Prostate gland (tissue), 2 donors: ENCODE data around the gene SNRK. TPM values are rescaled to one million over a fixed set of nuclear protein-coding genes. Genes with fewer than 3 reads are reported as not detected.
A peak's percentile ranks its signal among the peaks of the same experiment; 100 is the strongest.

Experiments
- DNase-seq: peaks from one replicate; pipeline ENCODE4 v3.0.0-alpha.2; 2019; ENCODE audit warnings: low spot score
- H3K27ac ChIP-seq, 2 donors: fragments of 200-600 bp; sonication (generic); 2 replicates each; pipeline ENCODE4 v1.5.1; 2017 to 2019
- H3K27me3 ChIP-seq: fragments of 200-600 bp; sonication (generic); replicated peaks from 2 replicates; pipeline ENCODE4 v1.5.1; 2019; ENCODE audit not compliant: insufficient read depth
- H3K36me3 ChIP-seq, 2 donors: fragments of 200-600 bp; sonication (generic); 1 replicate in 1 of 2; 2 replicates in 1 of 2; pipeline versions ENCODE4 v1.5.1 to v1.8.1; 2017 to 2019
- H3K4me1 ChIP-seq: fragments of 200-600 bp; sonication (generic); replicated peaks from 2 replicates; pipeline ENCODE4 v1.5.1; 2019
- H3K4me3 ChIP-seq, 2 donors: fragments of 200-600 bp; sonication (generic); 2 replicates each; pipeline ENCODE4 v1.5.1; 2017 to 2019
- H3K9me3 ChIP-seq: fragments of 200-600 bp; sonication (generic); 2 replicates; pipeline ENCODE4 v1.5.1; 2017
- POLR2A ChIP-seq: fragments of 450-650 bp; IDR thresholded peaks from one replicate; pipeline ENCODE4 v1.6.1; 2016; ENCODE audit warnings: antibody characterized with exemption, mild to moderate bottlenecking
- POLR2AphosphoS5 ChIP-seq: sonication (generic); formaldehyde crosslinking; IDR thresholded peaks from one replicate; pipeline ENCODE4 v1.6.1; 2017; ENCODE audit warnings: antibody characterized with exemption
- WGBS: methylation state at CpG from one replicate; pipeline ENCODE4 v1.1.5; 2018; 5-methylcytosine and 5-hydroxymethylcytosine counted together
- intact Hi-C: fragments of 100-400 bp; cut with DNase I; formaldehyde crosslinking; loops from one replicate; pipeline ENCODE4 v1.14.2; 2022
- total RNA-seq, 2 donors: library from RNA; depleted of rRNA; stranded (reverse); fragments of >200 nt; gene quantifications; one replicate each; pipeline ENCODE4 v1.1.0, GENCODE V29; 2016
- TF ChIP-seq, protein P1 (sequence below), 4 experiments: fragments of 200-600 bp in 2 of 4; fragments of 450-650 bp in 2 of 4; sonication (generic) in 2 of 4; IDR thresholded peaks; 1 replicate in 3 of 4; 2 replicates in 1 of 4; pipeline ENCODE4 v1.5.1; 2016 to 2019; ENCODE audit warnings: antibody characterized with exemption in 4 of 4, mild to moderate bottlenecking in 2 of 4, moderate library complexity in 2 of 4

SNRK gene
- total RNA-seq, 2 donors from 2014 or later: 18.9 to 38.1 TPM

DNA sequence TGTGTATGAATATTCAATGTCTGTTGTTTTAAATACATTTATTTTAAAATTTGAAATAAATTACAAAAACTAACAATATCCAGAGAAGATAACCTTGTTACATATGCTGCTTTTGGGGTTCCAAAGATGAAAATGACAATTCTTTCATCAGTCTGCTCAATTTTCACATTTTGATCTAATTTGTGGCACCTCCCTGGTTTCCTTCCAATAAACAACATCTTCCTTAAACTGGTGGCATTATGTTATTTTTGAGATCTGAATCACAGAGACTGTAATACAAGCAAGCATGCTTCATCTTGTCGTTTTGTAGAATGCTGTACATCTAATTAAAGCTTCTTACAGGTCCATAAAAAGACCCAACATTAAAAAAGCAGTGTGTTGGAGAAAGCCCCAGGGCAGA is 2.2 kb upstream of the SNRK start:
- Histone ChIP-seq H3K27ac (no peak overlapping the region), H3K4me3 (no peak overlapping the region), H3K27me3 (no peaks in the 10 kb centered on the region), H3K9me3 (no peaks in the 10 kb centered on the region), H3K36me3 (no peaks in the 10 kb centered on the region), H3K4me1 (no peaks in the 10 kb centered on the region)
- 31% methylated on average over 1 of the region's 1 CpG for WGBS
- DNase-seq: no peak
- TF ChIP-seq POLR2A: no peak
- TF ChIP-seq, protein P1, sequence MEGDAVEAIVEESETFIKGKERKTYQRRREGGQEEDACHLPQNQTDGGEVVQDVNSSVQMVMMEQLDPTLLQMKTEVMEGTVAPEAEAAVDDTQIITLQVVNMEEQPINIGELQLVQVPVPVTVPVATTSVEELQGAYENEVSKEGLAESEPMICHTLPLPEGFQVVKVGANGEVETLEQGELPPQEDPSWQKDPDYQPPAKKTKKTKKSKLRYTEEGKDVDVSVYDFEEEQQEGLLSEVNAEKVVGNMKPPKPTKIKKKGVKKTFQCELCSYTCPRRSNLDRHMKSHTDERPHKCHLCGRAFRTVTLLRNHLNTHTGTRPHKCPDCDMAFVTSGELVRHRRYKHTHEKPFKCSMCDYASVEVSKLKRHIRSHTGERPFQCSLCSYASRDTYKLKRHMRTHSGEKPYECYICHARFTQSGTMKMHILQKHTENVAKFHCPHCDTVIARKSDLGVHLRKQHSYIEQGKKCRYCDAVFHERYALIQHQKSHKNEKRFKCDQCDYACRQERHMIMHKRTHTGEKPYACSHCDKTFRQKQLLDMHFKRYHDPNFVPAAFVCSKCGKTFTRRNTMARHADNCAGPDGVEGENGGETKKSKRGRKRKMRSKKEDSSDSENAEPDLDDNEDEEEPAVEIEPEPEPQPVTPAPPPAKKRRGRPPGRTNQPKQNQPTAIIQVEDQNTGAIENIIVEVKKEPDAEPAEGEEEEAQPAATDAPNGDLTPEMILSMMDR (IDR thresholded peaks at IDR 0.05): no peak
- no peak for TF ChIP-seq POLR2AphosphoS5
- intact Hi-C loops: loop anchor here (10.0 kb wide), 3 partner anchors 119 to 299 kb away; partner anchors contain the start of gene POMGNT2

DNA sequence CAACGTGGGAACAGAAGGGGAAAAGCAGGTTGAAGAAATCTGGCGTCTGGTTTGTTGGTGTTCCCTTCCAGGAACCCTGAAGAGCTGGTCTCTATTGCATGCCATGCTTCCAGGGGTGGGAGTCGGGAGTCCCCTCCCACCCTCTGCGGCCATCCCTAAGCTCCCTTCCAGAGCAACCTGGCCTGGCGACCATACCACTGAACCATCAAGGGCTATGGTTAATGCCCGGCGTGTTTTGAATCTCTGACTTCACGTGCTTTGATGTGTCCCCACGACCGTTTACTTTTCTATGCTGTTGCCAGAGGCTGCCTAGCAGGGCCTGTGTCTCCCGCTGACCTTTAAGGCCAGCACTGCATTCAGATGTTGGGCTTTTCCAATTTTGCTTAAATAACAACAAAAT is 696 bp upstream of the SNRK start:
- H3K27ac ChIP-seq: peak overlapping the region in 1 of 2 donors; percentile 68
- intact Hi-C loops: loop anchor here (10.0 kb wide), 3 partner anchors 121 to 301 kb away; partner anchors contain the start of gene POMGNT2
- no peak for DNase-seq
- H3K4me3 ChIP-seq: peak overlapping the region; percentile 54 to 65
- H3K9me3 ChIP-seq: no peaks in the 10 kb centered on the region
- H3K4me1 ChIP-seq: no peaks in the 10 kb centered on the region
- H3K36me3 ChIP-seq: no peaks in the 10 kb centered on the region
- TF ChIP-seq POLR2AphosphoS5: no peak
- TF ChIP-seq, protein P1 (IDR thresholded peaks at IDR 0.05): no peak
- no peak for TF ChIP-seq POLR2A
- 68% methylated on average over 11 of the region's 11 CpGs for WGBS
- H3K27me3 ChIP-seq: no peaks in the 10 kb centered on the region

- Histone ChIP-seq H3K4me3 (peak overlapping the region; percentile 54 to 65), H3K36me3 (no peaks in the 10 kb centered on the region), H3K27me3 (no peaks in the 10 kb centered on the region), H3K9me3 (no peaks in the 10 kb centered on the region), H3K27ac (peak overlapping the region; percentile 68 to 88), H3K4me1 (no peaks in the 10 kb centered on the region)
- intact Hi-C loops: loop anchor here (10.0 kb wide), 3 partner anchors 122 to 302 kb away; partner anchors contain the start of gene POMGNT2
- no peak for DNase-seq
- 1% methylated on average over 35 of the region's 54 CpGs for WGBS
- TF ChIP-seq POLR2AphosphoS5 (no peak), POLR2A (no peak)
- TF ChIP-seq, protein P1 (IDR thresholded peaks at IDR 0.05): peak in 1 of 4 experiments; percentile 12
These were observed 630 bp downstream of the SNRK start for GRCh38 chr3:43286841-43287499.

DNA sequence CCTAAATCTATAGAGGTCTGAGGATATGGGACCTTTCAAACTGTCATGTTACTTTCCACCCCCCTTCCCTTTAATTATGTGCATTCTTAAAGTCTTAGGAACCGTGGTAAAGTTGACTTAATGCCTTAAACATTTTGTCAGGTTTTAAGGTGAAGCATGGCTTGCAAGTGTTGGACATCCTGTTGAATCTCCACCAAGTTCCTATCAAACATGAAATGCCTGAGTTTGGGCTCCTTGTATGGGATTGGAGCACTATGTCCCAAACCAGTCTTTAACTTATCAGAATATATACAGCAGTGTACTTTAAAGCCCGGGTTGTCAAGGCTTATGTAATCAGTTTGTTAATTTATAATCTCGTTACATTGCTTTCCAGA is 1.1 kb downstream of the SNRK start:
- H3K27me3 ChIP-seq: no peaks in the 10 kb centered on the region
- no peaks in the 10 kb centered on the region for H3K9me3 ChIP-seq
- intact Hi-C loops: loop anchor here (10.0 kb wide), 3 partner anchors 123 to 303 kb away; partner anchors contain the start of gene POMGNT2
- 19% methylated on average over 3 of the region's 3 CpGs for WGBS
- H3K27ac ChIP-seq: peak overlapping the region; percentile 68 to 88
- H3K36me3 ChIP-seq: no peaks in the 10 kb centered on the region
- peak overlapping the region; percentile 54 to 65 for H3K4me3 ChIP-seq
- no peaks in the 10 kb centered on the region for H3K4me1 ChIP-seq
- TF ChIP-seq POLR2A (no peak), POLR2AphosphoS5 (no peak)
- TF ChIP-seq, protein P1 (IDR thresholded peaks at IDR 0.05): no peak
- no peak for DNase-seq

- 15% methylated on average over 2 of the region's 2 CpGs for WGBS
- intact Hi-C loops: loop anchor here (10.0 kb wide), 3 partner anchors 124 to 304 kb away; partner anchors contain the start of gene POMGNT2
- no peak for DNase-seq
- no peaks in the 10 kb centered on the region for H3K4me1 ChIP-seq
- no peaks in the 10 kb centered on the region for H3K9me3 ChIP-seq
- no peaks in the 10 kb centered on the region for H3K27me3 ChIP-seq
- H3K27ac ChIP-seq: peak overlapping the region; percentile 36 to 88
- H3K36me3 ChIP-seq: no peaks in the 10 kb centered on the region
- TF ChIP-seq, protein P1 (IDR thresholded peaks at IDR 0.05): no peak
- TF ChIP-seq POLR2AphosphoS5 (no peak), POLR2A (no peak)
- H3K4me3 ChIP-seq: peak overlapping the region; percentile 0 to 65
These were observed 2.0 kb downstream of the SNRK start for GRCh38 chr3:43288366-43288765.
